GM12878 (cell line): Measurements from ENCODE around the gene NCKAP5. TPM values are rescaled to one million over a fixed set of nuclear protein-coding genes. Genes with fewer than 3 reads are reported as not detected.

Experiments
- ATAC-seq: fragments of 200-7000 bp; cut with Tn5 transposase; 3 replicates; pipeline ENCODE4 v1.9.1; 2020; ENCODE audit warnings: mild to moderate bottlenecking, moderate library complexity
- BruUV-seq: library from RNA; stranded (reverse); fragments of 400-500 nt; replicated peaks from 2 replicates; lab custom pipeline; 2021; lab: Mats Ljungman, UMichigan
- CTCF ChIA-PET: fragments of 300-600 bp; sonication (Branson Sonifier 250); formaldehyde crosslinking; extraction: SDS; loops from one replicate; lab custom pipeline; 2021; ENCODE audit warnings: inconsistent platforms; lab: Yijun Ruan, JAX
- POLR2A ChIA-PET: fragments of 350-600 bp; formaldehyde crosslinking; extraction: SDS; loops from one replicate; lab custom pipeline; 2021; ENCODE audit warnings: inconsistent platforms; lab: Charles Lee
- RAD21 ChIA-PET: fragments of 300-600 bp; sonication (Branson Sonifier 250); formaldehyde crosslinking; loops from one replicate; lab custom pipeline; 2023; ENCODE audit warnings: antibody characterized with exemption; ENCODE audit not compliant: unreplicated experiment; lab: Charles Lee
- SMC1A ChIA-PET: fragments of 300-600 bp; sonication (Branson Sonifier 250); formaldehyde crosslinking; loops from one replicate; lab custom pipeline; 2023; ENCODE audit not compliant: unreplicated experiment, uncharacterized antibody; lab: Charles Lee
- DNase-seq: peaks from one replicate; pipeline ENCODE4 v3.0.0-alpha.2; 2011; ENCODE audit warnings: low read depth, low spot score
- FAIRE-seq: peaks from 3 replicates; lab custom pipeline; 2011; peaks lifted over from hg19 to GRCh38; lab: Jason Lieb, UNC
- H2AFZ ChIP-seq: 2 replicates; pipeline ENCODE4 v1.6.0; 2011; ENCODE audit warnings: low read depth, low read length, control low read depth; ENCODE audit not compliant: control insufficient read depth
- H3K27ac ChIP-seq: 2 replicates; pipeline ENCODE4 v1.5.1; 2011; ENCODE audit warnings: control low read depth; ENCODE audit not compliant: control insufficient read depth, insufficient read depth
- H3K27me3 ChIP-seq, 2 experiments: replicated peaks in 1 of 2; 2 replicates each; pipeline versions ENCODE4 v1.6.0 to v1.6.1; 2011; ENCODE audit warnings: low read length in 1 of 2; ENCODE audit not compliant: control insufficient read depth in 2 of 2, insufficient read depth in 2 of 2
- H3K36me3 ChIP-seq, 2 experiments: 2 replicates each; pipeline ENCODE4 v1.5.1; 2011; ENCODE audit warnings: low read length in 1 of 2; ENCODE audit not compliant: control insufficient read depth in 2 of 2, insufficient read depth in 2 of 2
- H3K4me1 ChIP-seq: 2 replicates; pipeline ENCODE4 v1.6.1; 2011; ENCODE audit warnings: mild to moderate bottlenecking, low read length, moderate library complexity, mixed read lengths; ENCODE audit not compliant: control insufficient read depth, insufficient read depth
- H3K4me2 ChIP-seq: 2 replicates; pipeline ENCODE4 v1.6.0; 2011; ENCODE audit warnings: control low read depth; ENCODE audit not compliant: control insufficient read depth, insufficient read depth
- H3K4me3 ChIP-seq: fragments of 200-600 bp; sonication (generic); 2 replicates; pipeline ENCODE4 v1.5.1; 2016
- H3K79me2 ChIP-seq: 2 replicates; pipeline ENCODE4 v1.6.0; 2011; ENCODE audit warnings: low read length; ENCODE audit not compliant: control insufficient read depth, insufficient read depth
- H3K9ac ChIP-seq: 2 replicates; pipeline ENCODE4 v1.8.0; 2011; ENCODE audit warnings: low read length, control low read depth, mixed read lengths; ENCODE audit not compliant: control insufficient read depth, insufficient read depth
- H3K9me3 ChIP-seq: replicated peaks from 3 replicates; pipeline ENCODE4 v1.5.1; 2011; ENCODE audit warnings: mild to moderate bottlenecking, low read length; ENCODE audit not compliant: control insufficient read depth, insufficient read depth
- H4K20me1 ChIP-seq: 2 replicates; pipeline ENCODE4 v1.6.0; 2011; ENCODE audit not compliant: control insufficient read depth, insufficient read depth
- BACH1 ChIP-seq: fragments of 450-650 bp; IDR thresholded peaks from 2 replicates; pipeline ENCODE4 v1.6.1; 2017; ENCODE audit warnings: mild to moderate bottlenecking, borderline replicate concordance
- CHD1 ChIP-seq: IDR thresholded peaks from 2 replicates; pipeline ENCODE4 v1.6.1; 2012; ENCODE audit warnings: low read depth, low read length, improper control_type of control experiment
- IKZF2 ChIP-seq, 2 experiments: fragments of 450-650 bp; IDR thresholded peaks; 2 replicates each; pipeline ENCODE4 v1.6.1; 2017; ENCODE audit warnings: mild to moderate bottlenecking in 2 of 2, moderate library complexity in 2 of 2
- POLR2AphosphoS2 ChIP-seq: IDR thresholded peaks from 2 replicates; pipeline ENCODE4 v1.6.1; 2011; ENCODE audit warnings: low read depth, mild to moderate bottlenecking, low read length, improper control_type of control experiment, moderate library complexity
- SMAD1 ChIP-seq: fragments of 450-650 bp; IDR thresholded peaks from 2 replicates; pipeline ENCODE4 v1.6.1; 2018; ENCODE audit warnings: mild to moderate bottlenecking, low read depth; ENCODE audit not compliant: partially characterized antibody
- ZBED1 ChIP-seq: IDR thresholded peaks from 2 replicates; pipeline ENCODE4 v1.6.1; 2016; ENCODE audit warnings: borderline replicate concordance
- ZSCAN29 ChIP-seq: fragments of 450-650 bp; IDR thresholded peaks from 2 replicates; pipeline ENCODE4 v1.6.1; 2017; ENCODE audit warnings: mild to moderate bottlenecking, moderate library complexity
- WGBS: methylation state at CpG from one replicate; pipeline ENCODE4 v1.1.6; 2016; ENCODE audit warnings: low lambda C conversion rate; ENCODE audit not compliant: insufficient replicate concordance, insufficient coverage; ENCODE audit errors: missing lambda C conversion rate; 5-methylcytosine and 5-hydroxymethylcytosine counted together
- in situ Hi-C: fragments of 300-500 bp; cut with MboI; formaldehyde crosslinking; loops from 9 replicates; pipeline ENCODE4 v1.14.3; 2018; ENCODE audit warnings: mixed read lengths
- intact Hi-C: fragments of 100-400 bp; cut with micrococcal nuclease; formaldehyde crosslinking; loops from one replicate; pipeline ENCODE4 v1.14.2; 2022; ENCODE audit not compliant: unreplicated experiment
- polyA plus RNA-seq, 11 experiments: library from polyadenylated mRNA; depleted of rRNA in 4 of 11; unstranded in 6 of 11; stranded (reverse) in 5 of 11; fragments of >200 nt; fragmentation: Nextera tagmentation in 4 of 11; fragmentation: Illumina TruSeq in 1 of 11; extraction: Ambion mirVana in 4 of 11; extraction: Trizol in 1 of 11; gene quantifications; 1 replicate in 1 of 11; 2 replicates in 10 of 11; pipeline versions ENCODE4 v1.2.1 to v1.2.3, GENCODE V29; 2011 to 2016; ENCODE audit warnings: inconsistent platforms in 2 of 11, missing spikeins in 2 of 11, low read depth in 1 of 11
- total RNA-seq, 4 experiments: library from RNA; depleted of rRNA in 3 of 4; stranded (reverse); fragments of >200 nt in 3 of 4; fragmentation: Illumina TruSeq in 1 of 4; extraction: Trizol in 1 of 4; gene quantifications; 2 replicates each; pipeline versions ENCODE4 v1.2.1 to v1.2.3, GENCODE V29; 2013 to 2021
- TF ChIP-seq, protein P1 (sequence below): IDR thresholded peaks from 2 replicates; pipeline ENCODE4 v1.6.1; 2012; ENCODE audit warnings: mild to moderate bottlenecking, low read depth, low read length
- TF ChIP-seq, protein P2 (sequence below): fragments of 150-350 bp; IDR thresholded peaks from 2 replicates; pipeline ENCODE4 v1.6.1; 2014; ENCODE audit warnings: mild to moderate bottlenecking, low read depth, low read length
- TF ChIP-seq, protein P3 (sequence below): fragments of 450-650 bp; formaldehyde crosslinking; IDR thresholded peaks from 2 replicates; pipeline ENCODE4 v1.5.0; 2022; ENCODE audit warnings: mild to moderate bottlenecking, missing genetic modification characterization

NCKAP5 gene
- total and polyA plus RNA-seq, 10 of the 15 experiments (the other 5 are each of a cell fraction or from before 2014, with no cell fraction given) = 0.06 to 0.44 (median 0.16) TPM

DNA sequence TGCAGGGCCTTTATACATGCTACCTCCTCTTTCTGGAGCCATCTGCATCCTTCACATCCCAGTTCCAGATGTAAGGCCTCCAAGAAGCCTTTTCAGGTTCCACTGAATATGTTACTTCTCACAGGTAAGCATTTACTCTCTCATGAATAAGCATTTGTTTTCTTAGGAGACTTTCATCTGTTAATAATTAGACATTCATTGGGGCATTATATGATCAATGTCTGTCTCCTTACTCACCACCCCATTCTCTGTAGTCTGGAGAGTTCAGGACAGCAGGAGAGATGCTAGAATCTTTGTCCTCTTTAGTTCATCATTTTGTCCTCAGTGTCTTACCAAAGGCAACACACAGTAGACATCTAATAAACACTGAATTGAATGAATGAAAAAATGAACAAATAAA is 185.7 kb downstream of the NCKAP5 start:
- H3K27me3 ChIP-seq = no peaks in the 10 kb centered on the region
- H3K9ac ChIP-seq = no peak overlapping the region
- no peak overlapping the region for H3K4me3 ChIP-seq
- no peak for DNase-seq
- ATAC-seq = no peak
- ChIA-PET CTCF (no interaction called here), POLR2A (no interaction called here), SMC1A (no interaction called here), RAD21 (no interaction called here)
- H3K4me2 ChIP-seq = no peak overlapping the region
- in situ Hi-C loops = no loop called here
- H4K20me1 ChIP-seq = no peaks in the 10 kb centered on the region
- intact Hi-C loops = no loop called here
- H3K4me1 ChIP-seq = no peaks in the 10 kb centered on the region
- H3K9me3 ChIP-seq = no peaks in the 10 kb centered on the region
- H2AFZ ChIP-seq = no peak overlapping the region
- FAIRE-seq = no peak
- BruUV-seq = no TSS peak
- no peaks in the 10 kb centered on the region for H3K79me2 ChIP-seq
- no peak overlapping the region for H3K27ac ChIP-seq
- H3K36me3 ChIP-seq = no peaks in the 10 kb centered on the region
- TF ChIP-seq CHD1 (no peak), IKZF2 (IDR thresholded peaks at IDR 0.05) (no peak)
- TF ChIP-seq, protein P1, sequence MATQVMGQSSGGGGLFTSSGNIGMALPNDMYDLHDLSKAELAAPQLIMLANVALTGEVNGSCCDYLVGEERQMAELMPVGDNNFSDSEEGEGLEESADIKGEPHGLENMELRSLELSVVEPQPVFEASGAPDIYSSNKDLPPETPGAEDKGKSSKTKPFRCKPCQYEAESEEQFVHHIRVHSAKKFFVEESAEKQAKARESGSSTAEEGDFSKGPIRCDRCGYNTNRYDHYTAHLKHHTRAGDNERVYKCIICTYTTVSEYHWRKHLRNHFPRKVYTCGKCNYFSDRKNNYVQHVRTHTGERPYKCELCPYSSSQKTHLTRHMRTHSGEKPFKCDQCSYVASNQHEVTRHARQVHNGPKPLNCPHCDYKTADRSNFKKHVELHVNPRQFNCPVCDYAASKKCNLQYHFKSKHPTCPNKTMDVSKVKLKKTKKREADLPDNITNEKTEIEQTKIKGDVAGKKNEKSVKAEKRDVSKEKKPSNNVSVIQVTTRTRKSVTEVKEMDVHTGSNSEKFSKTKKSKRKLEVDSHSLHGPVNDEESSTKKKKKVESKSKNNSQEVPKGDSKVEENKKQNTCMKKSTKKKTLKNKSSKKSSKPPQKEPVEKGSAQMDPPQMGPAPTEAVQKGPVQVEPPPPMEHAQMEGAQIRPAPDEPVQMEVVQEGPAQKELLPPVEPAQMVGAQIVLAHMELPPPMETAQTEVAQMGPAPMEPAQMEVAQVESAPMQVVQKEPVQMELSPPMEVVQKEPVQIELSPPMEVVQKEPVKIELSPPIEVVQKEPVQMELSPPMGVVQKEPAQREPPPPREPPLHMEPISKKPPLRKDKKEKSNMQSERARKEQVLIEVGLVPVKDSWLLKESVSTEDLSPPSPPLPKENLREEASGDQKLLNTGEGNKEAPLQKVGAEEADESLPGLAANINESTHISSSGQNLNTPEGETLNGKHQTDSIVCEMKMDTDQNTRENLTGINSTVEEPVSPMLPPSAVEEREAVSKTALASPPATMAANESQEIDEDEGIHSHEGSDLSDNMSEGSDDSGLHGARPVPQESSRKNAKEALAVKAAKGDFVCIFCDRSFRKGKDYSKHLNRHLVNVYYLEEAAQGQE = no peak

DNA sequence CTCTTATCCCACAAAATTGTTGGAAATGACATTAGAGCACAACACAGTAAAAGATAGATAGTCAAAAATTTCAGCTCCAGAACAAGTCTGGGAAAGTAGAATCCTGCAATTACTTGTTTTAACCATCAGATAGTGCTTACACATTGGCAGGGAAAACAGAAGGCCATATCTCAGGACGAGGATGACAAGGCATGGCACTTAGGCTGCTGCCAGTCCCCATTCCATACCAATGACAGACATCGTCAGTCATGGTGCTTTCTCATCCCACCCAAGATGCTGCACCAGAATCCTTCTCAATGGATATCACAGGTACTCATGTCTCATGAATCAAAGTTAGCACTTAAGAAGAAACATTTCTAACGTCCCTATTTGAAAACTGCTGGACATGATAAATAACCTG is 187.3 kb downstream of the NCKAP5 start:
- ChIA-PET POLR2A (no interaction called here), RAD21 (no interaction called here), CTCF (interaction anchor here (0.9 kb wide), 1 partner anchor 36 kb away, joined by 3 read pairs; no protein-coding TSS in a partner anchor), SMC1A (no interaction called here)
- no peaks in the 10 kb centered on the region for H3K4me1 ChIP-seq
- intact Hi-C loops = no loop called here
- H3K36me3 ChIP-seq = no peaks in the 10 kb centered on the region
- ATAC-seq = no peak
- no peak overlapping the region for H3K4me3 ChIP-seq
- BruUV-seq = no TSS peak
- 9% methylated on average over 3 of the region's 3 CpGs for WGBS
- no peak for FAIRE-seq
- H3K27ac ChIP-seq = no peak overlapping the region
- H3K79me2 ChIP-seq = no peaks in the 10 kb centered on the region
- in situ Hi-C loops = no loop called here
- H2AFZ ChIP-seq = no peak overlapping the region
- no peaks in the 10 kb centered on the region for H3K27me3 ChIP-seq
- DNase-seq = no peak
- no peaks in the 10 kb centered on the region for H4K20me1 ChIP-seq
- H3K9me3 ChIP-seq = no peaks in the 10 kb centered on the region
- no peak overlapping the region for H3K4me2 ChIP-seq
- no peak overlapping the region for H3K9ac ChIP-seq
- TF ChIP-seq, protein P2, sequence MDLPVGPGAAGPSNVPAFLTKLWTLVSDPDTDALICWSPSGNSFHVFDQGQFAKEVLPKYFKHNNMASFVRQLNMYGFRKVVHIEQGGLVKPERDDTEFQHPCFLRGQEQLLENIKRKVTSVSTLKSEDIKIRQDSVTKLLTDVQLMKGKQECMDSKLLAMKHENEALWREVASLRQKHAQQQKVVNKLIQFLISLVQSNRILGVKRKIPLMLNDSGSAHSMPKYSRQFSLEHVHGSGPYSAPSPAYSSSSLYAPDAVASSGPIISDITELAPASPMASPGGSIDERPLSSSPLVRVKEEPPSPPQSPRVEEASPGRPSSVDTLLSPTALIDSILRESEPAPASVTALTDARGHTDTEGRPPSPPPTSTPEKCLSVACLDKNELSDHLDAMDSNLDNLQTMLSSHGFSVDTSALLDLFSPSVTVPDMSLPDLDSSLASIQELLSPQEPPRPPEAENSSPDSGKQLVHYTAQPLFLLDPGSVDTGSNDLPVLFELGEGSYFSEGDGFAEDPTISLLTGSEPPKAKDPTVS = no peak
- TF ChIP-seq SMAD1 (no peak), ZSCAN29 (no peak), POLR2AphosphoS2 (no peak), ZBED1 (no peak), BACH1 (no peak)
- TF ChIP-seq, protein P3, sequence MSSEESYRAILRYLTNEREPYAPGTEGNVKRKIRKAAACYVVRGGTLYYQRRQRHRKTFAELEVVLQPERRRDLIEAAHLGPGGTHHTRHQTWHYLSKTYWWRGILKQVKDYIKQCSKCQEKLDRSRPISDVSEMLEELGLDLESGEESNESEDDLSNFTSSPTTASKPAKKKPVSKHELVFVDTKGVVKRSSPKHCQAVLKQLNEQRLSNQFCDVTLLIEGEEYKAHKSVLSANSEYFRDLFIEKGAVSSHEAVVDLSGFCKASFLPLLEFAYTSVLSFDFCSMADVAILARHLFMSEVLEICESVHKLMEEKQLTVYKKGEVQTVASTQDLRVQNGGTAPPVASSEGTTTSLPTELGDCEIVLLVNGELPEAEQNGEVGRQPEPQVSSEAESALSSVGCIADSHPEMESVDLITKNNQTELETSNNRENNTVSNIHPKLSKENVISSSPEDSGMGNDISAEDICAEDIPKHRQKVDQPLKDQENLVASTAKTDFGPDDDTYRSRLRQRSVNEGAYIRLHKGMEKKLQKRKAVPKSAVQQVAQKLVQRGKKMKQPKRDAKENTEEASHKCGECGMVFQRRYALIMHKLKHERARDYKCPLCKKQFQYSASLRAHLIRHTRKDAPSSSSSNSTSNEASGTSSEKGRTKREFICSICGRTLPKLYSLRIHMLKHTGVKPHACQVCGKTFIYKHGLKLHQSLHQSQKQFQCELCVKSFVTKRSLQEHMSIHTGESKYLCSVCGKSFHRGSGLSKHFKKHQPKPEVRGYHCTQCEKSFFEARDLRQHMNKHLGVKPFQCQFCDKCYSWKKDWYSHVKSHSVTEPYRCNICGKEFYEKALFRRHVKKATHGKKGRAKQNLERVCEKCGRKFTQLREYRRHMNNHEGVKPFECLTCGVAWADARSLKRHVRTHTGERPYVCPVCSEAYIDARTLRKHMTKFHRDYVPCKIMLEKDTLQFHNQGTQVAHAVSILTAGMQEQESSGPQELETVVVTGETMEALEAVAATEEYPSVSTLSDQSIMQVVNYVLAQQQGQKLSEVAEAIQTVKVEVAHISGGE = no peak
